ENCODE results near the gene HEG1.

The HEG1 gene

DNA sequence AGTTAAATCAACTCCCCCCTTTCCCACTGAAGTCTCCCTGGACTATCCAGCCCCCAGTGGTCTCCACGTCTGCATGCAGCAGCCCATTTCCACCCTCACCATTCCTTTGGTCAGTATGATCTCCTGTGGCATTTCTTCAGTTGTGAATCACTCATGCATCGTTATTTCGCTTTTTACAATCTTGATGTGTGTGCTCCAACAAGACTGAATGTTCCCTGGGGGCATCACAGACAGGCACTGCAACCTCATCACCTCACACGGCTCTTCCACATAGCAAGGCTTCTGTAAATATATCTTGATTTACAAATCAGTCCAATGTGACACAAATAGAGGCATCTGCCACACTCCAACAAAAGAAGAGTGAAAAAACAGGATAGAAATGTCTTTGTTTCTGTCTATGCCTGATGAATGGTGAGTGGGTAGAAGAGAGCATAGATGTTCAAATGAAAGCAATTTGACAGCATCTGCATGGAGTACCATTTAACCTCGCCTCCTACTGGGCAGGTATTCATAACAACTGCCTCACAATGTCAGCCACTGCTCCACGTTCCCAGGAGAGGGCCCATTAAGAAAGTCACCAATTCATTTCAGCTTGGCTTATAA is 5.2 kb downstream of the HEG1 start:
- DNase-seq (ENCODE audit: low read depth in 2 of 2), result no peak

DNA sequence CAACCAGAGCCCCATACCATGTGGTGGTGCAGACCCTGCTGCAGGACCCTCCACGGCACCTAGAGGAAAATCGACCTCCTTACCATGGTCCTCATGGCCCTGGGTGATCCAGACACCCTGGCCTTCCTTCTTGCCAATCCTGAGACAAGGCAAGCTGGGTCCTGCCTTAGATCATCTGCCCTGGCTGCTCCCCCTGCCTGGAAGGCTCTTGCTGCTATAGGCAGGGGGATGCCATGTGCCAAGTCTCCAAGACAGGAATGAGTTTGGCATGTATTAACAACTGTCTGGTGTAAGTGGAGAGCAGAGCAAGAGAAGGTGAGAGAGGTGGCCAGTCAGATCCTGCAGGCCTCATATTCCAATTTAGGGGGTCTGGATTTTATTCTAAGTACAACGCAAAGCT is 7.5 kb downstream of the HEG1 start:
- no peak for DNase-seq (ENCODE audit: low read depth in 2 of 2)

- no peak for DNase-seq (ENCODE audit: low read depth in 2 of 2)
Observed at GRCh38 chr3:125045965-125046364, 9.8 kb downstream of the HEG1 start.

DNA sequence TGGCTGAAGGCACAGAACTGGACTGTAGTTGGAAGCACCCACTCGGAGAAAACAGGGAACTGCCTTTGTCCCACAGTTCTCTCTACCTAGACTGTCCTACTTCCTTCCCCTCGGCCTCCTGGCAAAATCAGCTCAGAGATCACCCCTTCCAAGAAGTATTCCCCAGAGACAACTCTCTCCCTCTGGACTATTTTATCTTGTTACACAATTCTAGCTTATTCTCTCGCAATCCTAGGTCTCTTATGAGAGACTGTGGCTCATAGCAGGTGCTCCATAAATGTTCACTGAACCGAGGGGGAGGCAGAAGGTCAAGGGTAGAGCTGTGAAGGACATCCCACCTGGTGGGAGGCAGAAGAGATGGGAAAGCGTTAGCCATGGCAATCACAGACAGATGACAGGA is 10.6 kb downstream of the HEG1 start:
- DNase-seq (ENCODE audit: low read depth in 2 of 2), result no peak

DNA sequence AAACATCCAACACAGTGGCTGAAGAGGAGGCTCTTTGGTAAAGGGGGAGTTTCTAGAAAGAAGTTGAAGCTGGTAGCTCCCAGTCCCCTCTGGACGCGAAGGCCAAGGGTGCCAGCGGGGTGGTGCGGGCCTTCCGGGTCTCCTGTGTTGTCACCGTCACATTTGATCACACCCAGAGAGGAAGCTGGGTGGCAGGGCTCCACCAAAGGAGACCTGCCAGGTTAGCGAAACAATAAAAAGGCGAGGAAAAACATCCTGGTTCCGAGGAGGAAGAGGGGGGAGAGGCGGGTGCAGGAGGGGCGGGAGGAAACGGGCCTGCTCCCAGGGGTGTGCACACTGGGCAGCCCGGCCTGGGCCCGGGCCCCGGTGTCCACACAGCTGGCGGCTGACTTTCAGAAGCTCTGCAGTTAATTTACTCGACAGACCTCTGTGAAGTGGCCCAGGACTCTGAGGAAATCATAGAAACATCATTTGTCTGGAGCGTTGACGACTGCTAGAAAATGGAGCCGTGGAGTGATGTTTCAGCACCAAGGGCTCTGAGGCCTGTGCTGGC is 12.1 kb downstream of the HEG1 start:
- no peak for DNase-seq (ENCODE audit: low read depth in 2 of 2)

DNA sequence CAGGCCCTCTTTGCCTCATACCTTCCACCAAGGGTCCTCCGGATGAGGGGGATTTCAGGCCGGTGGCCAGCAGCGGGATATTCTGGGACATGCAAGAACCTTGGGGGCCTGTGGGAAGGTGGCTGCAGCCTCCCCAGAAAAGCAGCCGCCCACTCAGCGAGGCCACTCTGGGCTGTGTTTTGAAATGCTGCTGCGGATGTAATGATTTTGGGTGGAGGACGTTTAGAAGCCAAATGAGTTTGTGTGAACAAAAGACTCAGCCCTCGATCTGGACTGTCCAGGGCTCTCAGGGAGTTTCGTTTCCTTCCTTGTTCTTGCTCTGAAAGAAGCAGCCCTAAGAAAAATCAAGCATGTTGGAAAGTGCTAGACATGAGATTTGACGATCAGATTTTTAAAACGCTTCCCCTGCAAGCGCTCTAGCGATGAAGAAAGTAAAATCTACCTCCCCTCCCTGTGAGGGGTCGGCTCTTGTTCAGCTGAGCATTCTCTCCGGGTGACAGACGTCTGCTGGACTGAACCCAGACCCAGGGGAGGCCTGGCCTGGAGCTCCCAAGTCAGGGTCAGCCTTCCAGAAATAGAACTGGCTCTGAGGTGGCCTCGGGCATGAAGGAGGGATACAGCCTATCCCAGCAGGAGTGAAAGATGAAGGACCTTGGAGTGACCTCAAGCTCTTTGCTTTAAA is 12.9 kb downstream of the HEG1 start:
- no peak for DNase-seq (ENCODE audit: low read depth in 2 of 2)

DNA sequence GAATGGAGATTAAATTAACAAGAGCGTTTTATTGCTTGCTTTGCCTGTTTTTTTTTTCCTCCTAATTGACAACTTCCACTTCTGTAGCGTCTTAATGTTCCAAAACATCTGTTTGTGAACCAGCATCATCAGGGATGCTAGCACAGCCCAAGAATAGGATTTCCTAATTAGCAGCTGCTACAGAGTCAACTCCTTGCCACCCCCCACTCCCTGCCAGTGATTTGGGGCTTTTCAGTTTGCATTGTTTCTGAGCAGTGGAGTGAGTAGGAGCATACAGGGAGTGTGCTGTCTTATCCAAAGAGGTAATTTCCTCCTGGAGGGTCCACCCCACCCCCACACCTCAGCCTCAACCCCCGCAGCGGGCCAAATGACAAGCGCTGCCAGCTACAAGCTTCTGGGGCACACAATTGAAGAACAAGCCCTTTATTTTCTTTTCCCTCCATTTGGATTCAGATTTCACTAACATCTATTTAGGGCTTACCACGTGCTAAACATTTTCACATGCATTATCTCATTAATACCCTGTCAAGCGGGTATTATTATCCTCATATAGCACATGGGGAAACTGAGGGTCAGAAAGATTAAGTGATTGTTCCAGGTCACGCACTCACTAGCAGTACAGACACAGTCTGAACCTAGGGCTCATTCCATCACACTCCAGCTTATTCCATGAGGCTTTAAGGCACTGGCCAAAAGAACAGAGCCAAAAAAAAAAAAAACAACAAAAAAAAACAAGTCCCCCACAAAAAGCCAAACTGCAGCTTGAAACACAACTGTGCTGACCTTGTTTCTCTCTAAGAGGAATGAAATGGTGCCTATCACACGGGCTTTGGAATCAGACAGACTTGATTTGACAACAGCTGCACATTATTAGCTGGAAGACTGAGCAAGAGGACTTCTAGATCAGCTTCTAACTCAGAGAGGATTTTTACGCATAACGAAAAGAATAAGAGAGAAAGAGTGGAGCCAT is 16.4 kb downstream of the HEG1 start:
- DNase-seq (ENCODE audit: low read depth in 2 of 2), result no peak

DNA sequence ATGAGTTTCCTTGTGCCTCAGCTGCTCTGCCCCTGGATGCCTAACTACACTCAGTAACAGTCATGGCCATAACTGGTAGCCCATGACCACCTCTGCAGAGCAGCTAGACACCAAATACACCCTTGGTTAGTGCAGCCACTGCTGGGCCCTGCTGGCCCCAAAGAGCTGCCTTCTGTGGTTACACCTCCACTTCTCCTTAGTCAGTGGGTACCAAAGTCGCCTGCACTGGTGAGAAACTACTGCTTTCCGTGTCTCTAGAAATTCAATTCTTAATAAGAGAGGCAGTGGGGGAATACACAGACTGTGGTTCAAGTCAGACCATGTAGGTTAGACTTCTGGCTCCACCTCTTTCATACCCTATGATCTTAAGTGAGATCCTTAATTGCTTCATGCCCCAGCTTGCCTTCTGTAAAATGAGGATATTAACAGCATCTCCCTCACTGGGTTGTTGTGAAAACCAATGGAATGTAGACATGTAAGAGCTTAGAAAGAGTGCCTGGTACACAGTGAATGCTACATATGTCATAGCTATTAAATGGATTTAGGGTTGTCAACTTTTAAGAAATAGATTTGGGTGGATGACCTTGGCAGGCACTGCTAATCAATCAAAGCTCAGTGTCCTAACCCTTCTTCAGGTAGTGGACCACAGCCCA is 18.2 kb downstream of the HEG1 start:
- DNase-seq (ENCODE audit: low read depth in 2 of 2), result no peak

- no peak for DNase-seq (ENCODE audit: low read depth in 2 of 2)
Observed at GRCh38 chr3:125035217-125035616, 20.6 kb downstream of the HEG1 start.

- no peak for DNase-seq (ENCODE audit: low read depth in 2 of 2)
Observed at GRCh38 chr3:125033616-125034015, 22.2 kb downstream of the HEG1 start.

DNA sequence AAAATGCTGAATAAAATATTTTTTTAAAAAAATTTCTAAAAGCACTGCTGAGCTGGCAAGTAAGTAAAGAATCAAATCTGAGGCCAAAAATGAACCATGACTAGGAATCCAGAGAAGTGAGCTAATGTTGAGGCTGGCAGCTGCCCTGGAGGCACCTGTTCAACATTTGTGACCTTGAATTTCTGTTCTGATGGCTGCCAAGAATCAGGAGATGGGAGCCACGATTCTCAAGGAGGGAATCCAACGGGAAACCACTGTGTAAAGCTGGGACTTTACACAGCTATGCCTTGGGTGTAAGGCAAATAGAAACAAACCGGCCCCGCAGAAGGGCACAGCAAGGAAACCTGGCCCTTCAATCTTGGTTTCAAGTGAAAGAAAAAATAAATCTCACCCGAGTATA is 22.7 kb downstream of the HEG1 start:
- no peak for DNase-seq (ENCODE audit: low read depth in 2 of 2)

- DNase-seq (ENCODE audit: low read depth in 2 of 2), result no peak
Observed at GRCh38 chr3:125032683-125033082, 23.1 kb downstream of the HEG1 start.

- no peak for DNase-seq (ENCODE audit: low read depth in 2 of 2)
Observed at GRCh38 chr3:125032100-125032643, 23.6 kb downstream of the HEG1 start.

DNA sequence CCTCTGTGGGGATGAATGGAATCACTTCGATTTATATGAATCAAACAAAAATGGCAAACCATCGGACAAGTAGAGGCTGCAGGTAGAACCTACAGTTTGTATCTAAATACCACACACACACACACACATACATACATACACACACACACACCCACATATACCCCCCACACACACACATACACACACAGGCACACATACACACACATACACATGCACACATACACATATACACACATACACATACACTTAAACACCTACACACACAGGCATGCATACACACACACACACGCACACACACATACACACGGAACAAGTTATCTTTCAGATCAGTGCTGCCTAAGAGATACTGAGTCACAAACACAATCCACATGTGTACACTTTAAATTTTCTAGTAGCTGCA is 24.3 kb downstream of the HEG1 start:
- no peak for DNase-seq (ENCODE audit: low read depth in 2 of 2)

DNA sequence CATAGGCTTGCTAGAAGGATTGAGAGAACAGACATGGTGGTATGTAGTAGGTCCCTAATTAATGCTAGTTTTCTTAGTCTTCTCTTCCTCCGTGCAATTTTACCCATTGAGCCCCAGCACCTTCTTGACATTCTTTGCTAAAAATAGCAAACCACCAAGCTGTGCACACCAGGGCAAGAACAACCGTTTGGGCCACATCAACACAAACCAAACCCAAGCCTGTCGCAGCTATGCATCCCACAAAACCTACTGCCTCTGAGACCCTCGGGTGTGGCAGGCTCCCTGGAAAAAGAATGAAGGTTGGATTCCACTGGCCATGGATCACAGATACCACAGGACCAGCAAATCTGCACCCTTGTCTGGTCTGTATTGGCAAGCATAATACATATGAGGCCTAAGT is 27.1 kb downstream of the HEG1 start:
- DNase-seq (ENCODE audit: low read depth in 2 of 2), result no peak

- DNase-seq (ENCODE audit: low read depth in 2 of 2), result no peak
Observed at GRCh38 chr3:125025642-125026041, 30.2 kb downstream of the HEG1 start.

DNA sequence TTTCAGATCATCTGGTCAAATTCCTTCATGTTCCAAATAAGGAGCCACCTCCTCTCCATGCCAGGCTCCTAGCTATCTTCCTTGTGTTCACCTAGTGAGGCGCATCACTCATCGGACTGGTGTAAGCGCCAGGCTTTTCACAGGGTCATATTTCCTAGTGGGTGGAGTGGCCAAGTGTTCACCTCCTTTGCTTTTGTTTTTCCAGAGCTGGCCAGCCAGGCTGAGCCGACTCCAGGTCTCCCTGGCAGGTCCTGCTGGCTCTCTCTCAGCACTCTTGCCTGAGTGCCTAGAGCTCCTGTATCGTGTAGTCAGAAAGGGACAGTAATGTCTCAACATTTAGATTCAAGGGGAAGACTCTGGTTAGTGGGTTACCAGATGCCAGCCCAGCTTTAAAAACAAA is 31.0 kb downstream of the HEG1 start:
- DNase-seq (ENCODE audit: low read depth in 2 of 2), result no peak

- no peak for DNase-seq (ENCODE audit: low read depth in 2 of 2)
Observed at GRCh38 chr3:125023833-125024555, 31.8 kb downstream of the HEG1 start.

GRCh38 chr3:125022206-125022605 is 33.6 kb downstream of the HEG1 start:
- DNase-seq (ENCODE audit: low read depth in 2 of 2), result no peak

DNA sequence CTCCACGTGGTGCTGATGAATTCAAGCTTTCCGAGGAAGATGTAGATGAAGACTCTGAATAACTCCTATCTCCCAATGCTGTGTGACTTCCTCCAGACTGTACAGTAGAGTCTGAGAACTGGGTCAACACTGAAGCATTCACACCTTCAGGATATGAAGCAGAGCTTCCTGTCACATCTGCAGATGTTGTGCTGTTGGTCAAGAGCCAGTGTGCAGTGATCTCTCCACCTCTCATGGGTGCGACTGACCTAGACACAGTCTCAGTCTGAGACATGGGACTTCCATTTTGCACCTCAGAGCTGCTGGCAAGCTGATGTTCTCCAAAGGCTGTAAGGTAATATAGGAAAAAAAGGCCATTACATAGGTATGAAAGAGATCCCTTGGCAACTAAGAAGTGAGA is 36.5 kb downstream of the HEG1 start:
- DNase-seq (ENCODE audit: low read depth in 2 of 2), result no peak

GRCh38 chr3:125017406-125017805 is 38.4 kb downstream of the HEG1 start:
- no peak for DNase-seq (ENCODE audit: low read depth in 2 of 2)

Measured in stimulated activated CD4-positive, alpha-beta T cell treated with anti-CD3 and anti-CD28 coated beads, Interleukin-12 subunit alpha, Interleukin-12 subunit beta, amount 100 ng/mL, for 24 hours (primary cell).